Measurements from ENCODE around the gene THPO. TPM values are rescaled to one million over a fixed set of nuclear protein-coding genes. Genes with fewer than 3 reads are reported as not detected.

THPO gene
- total and polyA plus RNA-seq, 2 donors (not counting 1 experiment from before 2014, with no cell fraction given): not detected

DNA sequence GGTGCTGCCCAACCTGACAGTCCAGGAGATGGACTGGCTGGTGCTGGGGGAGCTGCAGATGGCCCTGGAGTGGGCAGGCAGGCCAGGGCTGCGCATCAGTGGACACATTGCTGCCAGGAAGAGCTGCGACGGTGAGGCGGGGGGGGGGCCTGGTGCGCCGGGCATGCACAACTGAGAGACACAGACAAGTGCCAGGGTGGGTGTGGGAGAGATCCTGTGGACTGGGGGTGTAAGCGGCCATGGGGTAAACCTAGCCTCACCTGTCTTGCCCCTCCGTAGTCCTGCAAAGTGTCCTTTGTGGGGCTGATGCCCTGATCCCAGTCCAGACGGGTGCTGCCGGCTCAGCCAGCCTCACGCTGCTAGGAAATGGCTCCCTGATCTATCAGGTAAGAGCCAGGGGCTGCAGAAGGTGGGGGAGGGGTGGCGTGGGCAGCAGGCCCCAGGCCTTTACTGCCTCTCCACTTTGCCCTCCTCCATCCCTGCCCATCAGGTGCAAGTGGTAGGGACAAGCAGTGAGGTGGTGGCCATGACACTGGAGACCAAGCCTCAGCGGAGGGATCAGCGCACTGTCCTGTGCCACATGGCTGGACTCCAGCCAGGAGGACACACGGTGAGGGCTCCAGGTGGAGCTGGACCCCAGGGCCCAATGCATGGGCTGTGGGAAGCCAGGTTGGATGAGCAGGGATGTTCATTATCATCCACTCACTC lies 5.2 kb upstream of the THPO start:
- H3K4me2 ChIP-seq (replicated peaks; ENCODE audit: low read depth, low read length, poor library complexity, severe bottlenecking): no peak overlapping the region
- WGBS (ENCODE audit: insufficient coverage): 90% methylated on average over 10 of the region's 15 CpGs
- H3K4me3 ChIP-seq (ENCODE audit: control extremely low read depth in 1 of 5, extremely low read depth in 1 of 5, insufficient read depth in 1 of 5, low read depth in 2 of 5, low read length in 4 of 5): no peak overlapping the region
- ChIA-PET POLR2A (no interaction called here), CTCF (no interaction called here)
- no peaks in the 10 kb centered on the region for H4K20me1 ChIP-seq (ENCODE audit: control insufficient read depth, insufficient read depth, low read length, poor library complexity, severe bottlenecking)
- H3K9me3 ChIP-seq (ENCODE audit: control extremely low read depth in 1 of 3, control insufficient read depth in 2 of 3, insufficient read depth in 1 of 3, low read length in 2 of 3): peaks cover 0 to 5% (median 0%) of the 10 kb centered on the region in 3 donors
- intact Hi-C loops (cut with micrococcal nuclease): no loop called here
- no peaks in the 10 kb centered on the region for H3K36me3 ChIP-seq (replicated peaks in 1 of 2; ENCODE audit: control extremely low read depth in 1 of 2, control insufficient read depth in 1 of 2, extremely low read depth in 1 of 2, insufficient read depth in 2 of 2, low read length in 1 of 2)
- Mint-ChIP-seq H3K27me3 (peaks cover 55% of the 10 kb centered on the region), H3K4me1 (peaks cover 18% of the 10 kb centered on the region), H3K27ac (no peak overlapping the region), H3K9me3 (ENCODE audit: insufficient read depth) (no peaks in the 10 kb centered on the region), H3K4me3 (no peak overlapping the region)
- peaks cover 0 to 57% (median 22%) of the 10 kb centered on the region in 4 experiments for H3K27me3 ChIP-seq (replicated peaks in 1 of 4; ENCODE audit: control extremely low read depth in 1 of 4, control insufficient read depth in 3 of 4, insufficient read depth in 4 of 4, low read length in 3 of 4)
- no peak overlapping the region for H3K27ac ChIP-seq (ENCODE audit: low read length in 2 of 2)
- DNase-seq: no peak
- no peaks in the 10 kb centered on the region for H3K79me2 ChIP-seq (ENCODE audit: control insufficient read depth, insufficient read depth, low read length)
- peaks cover 13 to 15% of the 10 kb centered on the region in 2 donors for H3K4me1 ChIP-seq (ENCODE audit: control insufficient read depth in 2 of 2, insufficient read depth in 2 of 2, low read length in 2 of 2)
- H3K9ac ChIP-seq (ENCODE audit: low read length): no peak overlapping the region
- TF ChIP-seq EZH2 (IDR thresholded peaks at IDR 0.05; ENCODE audit: borderline replicate concordance, insufficient read depth, low read depth, low read length, poor library complexity, severe bottlenecking): no peak
- TF ChIP-seq, protein P1, sequence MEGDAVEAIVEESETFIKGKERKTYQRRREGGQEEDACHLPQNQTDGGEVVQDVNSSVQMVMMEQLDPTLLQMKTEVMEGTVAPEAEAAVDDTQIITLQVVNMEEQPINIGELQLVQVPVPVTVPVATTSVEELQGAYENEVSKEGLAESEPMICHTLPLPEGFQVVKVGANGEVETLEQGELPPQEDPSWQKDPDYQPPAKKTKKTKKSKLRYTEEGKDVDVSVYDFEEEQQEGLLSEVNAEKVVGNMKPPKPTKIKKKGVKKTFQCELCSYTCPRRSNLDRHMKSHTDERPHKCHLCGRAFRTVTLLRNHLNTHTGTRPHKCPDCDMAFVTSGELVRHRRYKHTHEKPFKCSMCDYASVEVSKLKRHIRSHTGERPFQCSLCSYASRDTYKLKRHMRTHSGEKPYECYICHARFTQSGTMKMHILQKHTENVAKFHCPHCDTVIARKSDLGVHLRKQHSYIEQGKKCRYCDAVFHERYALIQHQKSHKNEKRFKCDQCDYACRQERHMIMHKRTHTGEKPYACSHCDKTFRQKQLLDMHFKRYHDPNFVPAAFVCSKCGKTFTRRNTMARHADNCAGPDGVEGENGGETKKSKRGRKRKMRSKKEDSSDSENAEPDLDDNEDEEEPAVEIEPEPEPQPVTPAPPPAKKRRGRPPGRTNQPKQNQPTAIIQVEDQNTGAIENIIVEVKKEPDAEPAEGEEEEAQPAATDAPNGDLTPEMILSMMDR (IDR thresholded peaks at IDR 0.05): no peak
- no peak for ATAC-seq (ENCODE audit: low read depth)
- no peak overlapping the region for H2AFZ ChIP-seq (ENCODE audit: insufficient read depth, low read depth, low read length, poor library complexity, severe bottlenecking)

DNA sequence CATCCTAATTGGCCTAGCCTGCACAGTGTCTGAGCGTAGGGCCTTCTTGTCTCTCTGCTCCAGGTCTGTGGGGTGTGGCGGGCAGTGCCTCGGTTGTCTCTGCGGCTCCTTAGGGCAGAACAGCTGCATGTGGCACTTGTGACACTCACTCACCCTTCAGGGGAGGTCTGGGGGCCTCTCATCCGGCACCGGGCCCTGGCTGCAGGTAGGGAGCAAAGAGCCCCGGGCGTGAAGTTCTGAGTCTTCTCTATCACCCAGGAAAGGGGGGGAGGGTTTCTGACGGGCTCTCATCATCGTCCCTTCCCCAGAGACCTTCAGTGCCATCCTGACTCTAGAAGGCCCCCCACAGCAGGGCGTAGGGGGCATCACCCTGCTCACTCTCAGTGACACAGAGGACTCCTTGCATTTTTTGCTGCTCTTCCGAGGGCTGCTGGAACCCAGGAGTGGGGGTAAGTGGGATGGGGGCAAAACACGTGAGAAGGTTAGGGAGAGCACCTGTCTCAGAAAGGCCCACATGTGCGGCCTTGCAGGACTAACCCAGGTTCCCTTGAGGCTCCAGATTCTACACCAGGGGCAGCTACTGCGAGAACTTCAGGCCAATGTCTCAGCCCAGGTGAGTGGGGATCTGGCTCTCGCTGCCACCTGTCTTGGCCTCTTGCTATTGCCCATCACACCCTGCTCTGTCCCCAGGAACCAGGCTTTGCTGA lies 4.5 kb upstream of the THPO start:
- H3K9me3 Mint-ChIP-seq (ENCODE audit: insufficient read depth): no peaks in the 10 kb centered on the region
- H4K20me1 ChIP-seq (ENCODE audit: control insufficient read depth, insufficient read depth, low read length, poor library complexity, severe bottlenecking): no peaks in the 10 kb centered on the region
- intact Hi-C loops (cut with micrococcal nuclease): no loop called here

More for the DNA sequence above, 4.5 kb upstream of the THPO start:
- TF ChIP-seq, protein P1 (IDR thresholded peaks at IDR 0.05): no peak
- no peak for TF ChIP-seq EZH2 (IDR thresholded peaks at IDR 0.05; ENCODE audit: borderline replicate concordance, insufficient read depth, low read depth, low read length, poor library complexity, severe bottlenecking)
- no peak overlapping the region for H3K9ac ChIP-seq (ENCODE audit: low read length)
- peaks cover 13 to 15% of the 10 kb centered on the region in 2 donors for H3K4me1 ChIP-seq (ENCODE audit: control insufficient read depth in 2 of 2, insufficient read depth in 2 of 2, low read length in 2 of 2)
- ChIA-PET POLR2A (no interaction called here), CTCF (no interaction called here)
- DNase-seq (no peak), ATAC-seq (ENCODE audit: low read depth) (no peak)
- peaks cover 0 to 5% (median 0%) of the 10 kb centered on the region in 3 donors for H3K9me3 ChIP-seq (ENCODE audit: control extremely low read depth in 1 of 3, control insufficient read depth in 2 of 3, insufficient read depth in 1 of 3, low read length in 2 of 3)
- H3K27me3 ChIP-seq (replicated peaks in 1 of 4; ENCODE audit: control extremely low read depth in 1 of 4, control insufficient read depth in 3 of 4, insufficient read depth in 4 of 4, low read length in 3 of 4): peaks cover 0 to 64% (median 25%) of the 10 kb centered on the region in 4 experiments
- no peak overlapping the region for H3K27ac Mint-ChIP-seq
- H3K36me3 ChIP-seq (replicated peaks in 1 of 2; ENCODE audit: control extremely low read depth in 1 of 2, control insufficient read depth in 1 of 2, extremely low read depth in 1 of 2, insufficient read depth in 2 of 2, low read length in 1 of 2): no peaks in the 10 kb centered on the region
- H3K4me1 Mint-ChIP-seq: peaks cover 18% of the 10 kb centered on the region
- no peak overlapping the region for H3K27ac ChIP-seq (ENCODE audit: low read length in 2 of 2)
- H3K4me3 Mint-ChIP-seq: no peak overlapping the region
- H3K79me2 ChIP-seq (ENCODE audit: control insufficient read depth, insufficient read depth, low read length): no peaks in the 10 kb centered on the region
- WGBS (ENCODE audit: insufficient coverage): 89% methylated on average over 7 of the region's 16 CpGs
- peaks cover 56% of the 10 kb centered on the region for H3K27me3 Mint-ChIP-seq
- H3K4me2 ChIP-seq (replicated peaks; ENCODE audit: low read depth, low read length, poor library complexity, severe bottlenecking): no peak overlapping the region
- no peak overlapping the region for H3K4me3 ChIP-seq (ENCODE audit: control extremely low read depth in 1 of 5, extremely low read depth in 1 of 5, insufficient read depth in 1 of 5, low read depth in 2 of 5, low read length in 4 of 5)
- no peak overlapping the region for H2AFZ ChIP-seq (ENCODE audit: insufficient read depth, low read depth, low read length, poor library complexity, severe bottlenecking)
